Stimulated activated CD8-positive, alpha-beta memory T cell treated with anti-CD3 and anti-CD28 coated beads, Interleukin-4, amount 100 ng/mL, for 4 hours (primary cell): Measurements from ENCODE around the gene RALB.

Experiments used
- DNase-seq, 2 donors: peaks; one replicate each; pipeline ENCODE4 v3.0.0-alpha.2; 2020; ENCODE audit warnings: low read depth in 2 of 2, low spot score in 1 of 2

RALB gene

GRCh38 chr2:120330946-120331822 is 78.5 kb downstream of the RALB start:
- no peak for DNase-seq

GRCh38 chr2:120331903-120332302 is 79.3 kb downstream of the RALB start:
- DNase-seq: no peak

- DNase-seq: no peak
Measured at GRCh38 chr2:120332384-120332783, 79.7 kb downstream of the RALB start.

GRCh38 chr2:120334068-120334467 is 81.4 kb downstream of the RALB start:
- DNase-seq: no peak

- no peak for DNase-seq
Measured at GRCh38 chr2:120336749-120337148, 84.1 kb downstream of the RALB start.

GRCh38 chr2:120338015-120338414 is 85.4 kb downstream of the RALB start:
- DNase-seq: no peak

GRCh38 chr2:120341977-120342376 is 89.3 kb downstream of the RALB start:
- DNase-seq: no peak

- DNase-seq: no peak
Measured at GRCh38 chr2:120342446-120342845, 89.8 kb downstream of the RALB start.

GRCh38 chr2:120343100-120343432 is 90.4 kb downstream of the RALB start:
- DNase-seq: no peak

GRCh38 chr2:120343433-120344105 is 90.9 kb downstream of the RALB start:
- DNase-seq: no peak
